HepG2 (cell line): ENCODE data around the gene CUL4A. TPM values are rescaled to one million over a fixed set of nuclear protein-coding genes. Genes with fewer than 3 reads are reported as not detected.

ENCODE experiments used
- ARNTL ChIP-seq: sonication (generic); formaldehyde crosslinking; IDR thresholded peaks from 2 replicates; pipeline ENCODE4 v1.4.0; 2020; ENCODE audit warnings: mild to moderate bottlenecking, missing genetic modification reagents
- BATF2 ChIP-seq: sonication (generic); formaldehyde crosslinking; IDR thresholded peaks from 2 replicates; pipeline ENCODE4 v1.8.0; 2022; ENCODE audit warnings: mild to moderate bottlenecking, missing genetic modification reagents, moderate library complexity
- DZIP1 ChIP-seq: sonication (generic); formaldehyde crosslinking; IDR thresholded peaks from 2 replicates; pipeline ENCODE4 v1.5.0; 2020; ENCODE audit warnings: mild to moderate bottlenecking, missing genetic modification reagents
- ERF ChIP-seq: IDR thresholded peaks from 2 replicates; pipeline ENCODE4 v1.6.1; 2018; ENCODE audit warnings: missing biosample characterization, missing genetic modification reagents
- MAZ ChIP-seq, 2 experiments: sonication (generic) in 1 of 2; formaldehyde crosslinking in 1 of 2; IDR thresholded peaks; 2 replicates each; pipeline versions ENCODE4 v1.5.0 to v1.6.1; 2012 to 2020; ENCODE audit warnings: low read depth in 2 of 2, mild to moderate bottlenecking in 2 of 2, borderline replicate concordance in 1 of 2, improper control_type of control experiment in 1 of 2, low read length in 1 of 2, missing genetic modification reagents in 1 of 2, moderate library complexity in 1 of 2
- MED1 ChIP-seq: sonication (generic); formaldehyde crosslinking; IDR thresholded peaks from 2 replicates; pipeline ENCODE4 v1.4.0; 2020; ENCODE audit warnings: missing genetic modification reagents
- NPAS2 ChIP-seq: sonication (generic); formaldehyde crosslinking; IDR thresholded peaks from 2 replicates; pipeline ENCODE4 v1.8.0; 2022; ENCODE audit warnings: mild to moderate bottlenecking, missing genetic modification reagents, borderline replicate concordance
- SP4 ChIP-seq: sonication (generic); formaldehyde crosslinking; IDR thresholded peaks from 2 replicates; pipeline ENCODE4 v1.8.1; 2023; ENCODE audit warnings: mild to moderate bottlenecking, missing genetic modification reagents
- SRSF4 ChIP-seq: fragments of 200-400 bp; formaldehyde crosslinking; IDR thresholded peaks from one replicate; pipeline ENCODE4 v1.6.1; 2018; ENCODE audit warnings: mild to moderate bottlenecking, low read depth, low read length, moderate library complexity; ENCODE audit not compliant: poor library complexity, severe bottlenecking
- ZBTB10 ChIP-seq: sonication (generic); formaldehyde crosslinking; IDR thresholded peaks from 2 replicates; pipeline ENCODE4 v1.4.0; 2020; ENCODE audit warnings: missing genetic modification reagents, borderline replicate concordance
- ZFYVE20 ChIP-seq: sonication (generic); formaldehyde crosslinking; IDR thresholded peaks from 2 replicates; pipeline ENCODE4 v1.8.0; 2023; ENCODE audit warnings: low read depth, mild to moderate bottlenecking, moderate library complexity, missing genetic modification reagents, borderline replicate concordance
- ZNF230 ChIP-seq: sonication (generic); formaldehyde crosslinking; IDR thresholded peaks from 2 replicates; pipeline ENCODE4 v1.4.0; 2020; ENCODE audit warnings: mild to moderate bottlenecking, missing genetic modification reagents
- ZNF362 ChIP-seq: sonication (generic); formaldehyde crosslinking; IDR thresholded peaks from 2 replicates; pipeline ENCODE4 v1.4.0; 2020; ENCODE audit warnings: missing genetic modification reagents, mild to moderate bottlenecking, borderline replicate concordance
- ZNF468 ChIP-seq: sonication (generic); formaldehyde crosslinking; IDR thresholded peaks from 2 replicates; pipeline ENCODE4 v1.8.0; 2022; ENCODE audit warnings: mild to moderate bottlenecking, moderate library complexity, missing genetic modification reagents
- ZNF512B ChIP-seq: sonication (generic); formaldehyde crosslinking; IDR thresholded peaks from 2 replicates; pipeline ENCODE4 v1.5.1; 2020; ENCODE audit warnings: missing genetic modification reagents, mild to moderate bottlenecking, borderline replicate concordance
- polyA plus RNA-seq, 8 experiments: library from polyadenylated mRNA; depleted of rRNA in 3 of 8; stranded (reverse) in 7 of 8; unstranded in 1 of 8; fragments of >200 nt; fragmentation: Illumina TruSeq in 4 of 8; extraction: Trizol in 4 of 8; gene quantifications; 2 replicates each; pipeline versions ENCODE4 v1.2.1 to v1.2.3, GENCODE V29; 2011 to 2016; ENCODE audit warnings: low read depth in 4 of 8, missing spikeins in 1 of 8, mixed read lengths in 1 of 8; ENCODE audit not compliant: insufficient read depth in 1 of 8
- total RNA-seq, 5 experiments: library from RNA; depleted of rRNA; stranded (reverse); fragments of >200 nt; fragmentation: Illumina TruSeq; extraction: Trizol; gene quantifications; 2 replicates each; pipeline ENCODE4 v1.2.3, GENCODE V29; 2016; ENCODE audit warnings: low read depth in 1 of 5

CUL4A gene
- total and polyA plus RNA-seq, 2 of the 13 experiments (the other 11 are each of a cell fraction or from before 2014, with no cell fraction given): 51.2 to 75.3 TPM

- peak; percentile 89; the same call in 1 of the 2 replicates for TF ChIP-seq MAZ (IDR thresholded peaks at IDR 0.05; ENCODE audit: borderline replicate concordance, low read depth, low read length)
- peak; percentile 93 for TF ChIP-seq MAZ (CRISPR knock-in tag; IDR thresholded peaks at IDR 0.05; ENCODE audit: low read depth)
- no peak for TF ChIP-seq DZIP1 (CRISPR knock-in tag)
- TF ChIP-seq NPAS2 (CRISPR knock-in tag): no peak
- TF ChIP-seq SRSF4: no peak
- peak; percentile 84 for TF ChIP-seq ZNF230 (CRISPR knock-in tag)
- no peak; the same call in 1 of the 2 replicates for TF ChIP-seq ZNF362 (CRISPR knock-in tag)
- peak; percentile 69 for TF ChIP-seq ZBTB10 (CRISPR knock-in tag)
- TF ChIP-seq ZFYVE20 (CRISPR knock-in tag): no peak; the same call in 1 of the 2 replicates
- TF ChIP-seq MED1 (CRISPR knock-in tag): peak; percentile 84
- peak; percentile 83 for TF ChIP-seq ERF (CRISPR knock-in tag)
- peak; percentile 80 for TF ChIP-seq SP4 (CRISPR knock-in tag)
- TF ChIP-seq ZNF468 (CRISPR knock-in tag): no peak; the same call in 1 of the 2 replicates
- TF ChIP-seq ARNTL (CRISPR knock-in tag): peak; percentile 63
- TF ChIP-seq ZNF512B (CRISPR knock-in tag): peak; percentile 30; the same call in 1 of the 2 replicates
- no peak for TF ChIP-seq BATF2 (CRISPR knock-in tag)
These were observed 735 bp upstream of the CUL4A start, which contains the start of gene PCID2 (continued) for GRCh38 chr13:113208421-113209335.
